Hematopoietic multipotent progenitor cell (in vitro differentiated cells): ENCODE results near the gene MARCHF10. TPM values are rescaled to one million over a fixed set of nuclear protein-coding genes. Genes with fewer than 3 reads are reported as not detected.

ENCODE experiments used
- small RNA-seq: library from RNA; depleted of rRNA; stranded (forward); fragments of <200 nt; gene quantifications from one replicate; pipeline ENCODE3, GENCODE V24; 2012
- total RNA-seq: library from RNA; depleted of rRNA; stranded (reverse); fragments of >200 nt; gene quantifications from one replicate; pipeline ENCODE4 v1.2.3, GENCODE V29; 2012

MARCHF10 gene
- total RNA-seq, 1 donor = not detected

Small RNAs within 50 kb of the gene (small RNA-seq; reads per million reads assigned to genes)
- gene RF00019 (not detected), gene RNU6-446P (not detected)

Other genes starting within 250 kb of the MARCHF10 start
- 25.3 TPM for gene MRC2, start 180.6 kb downstream of the MARCHF10 start, total RNA-seq
- gene TANC2, start 157.9 kb upstream of the MARCHF10 start, total RNA-seq = 38.5 TPM